Measurements from ENCODE around the gene IGSF8. TPM values are rescaled to one million over a fixed set of nuclear protein-coding genes. Genes with fewer than 3 reads are reported as not detected.
A peak's percentile ranks its signal among the peaks of the same experiment; 100 is the strongest.

Gene IGSF8
- total RNA-seq, 1 donor from 2014 or later = 24.0 TPM

GRCh38 chr1:160096274-160097116, 1.9 kb downstream of the IGSF8 start:
- H3K27ac Mint-ChIP-seq (ENCODE audit: unreplicated experiment) = no peak overlapping the region
- H3K4me1 Mint-ChIP-seq (ENCODE audit: unreplicated experiment) = peaks cover 21% of the 10 kb centered on the region
- no peaks in the 10 kb centered on the region for H3K9me3 Mint-ChIP-seq (ENCODE audit: unreplicated experiment)
- H3K36me3 Mint-ChIP-seq (ENCODE audit: unreplicated experiment) = no peaks in the 10 kb centered on the region
- peak overlapping the region; percentile 10 for H3K4me3 Mint-ChIP-seq (ENCODE audit: unreplicated experiment)
- DNase-seq (ENCODE audit: extremely low spot score, unreplicated experiment) = no peak
- H3K27me3 Mint-ChIP-seq (ENCODE audit: unreplicated experiment) = no peaks in the 10 kb centered on the region
- TF ChIP-seq CTCF (IDR thresholded peaks at IDR 0.05) = no peak

- no peak overlapping the region for H3K27ac Mint-ChIP-seq (ENCODE audit: unreplicated experiment)
- no peak overlapping the region for H3K4me3 Mint-ChIP-seq (ENCODE audit: unreplicated experiment)
- TF ChIP-seq CTCF (IDR thresholded peaks at IDR 0.05) = no peak
Observed at GRCh38 chr1:160095382-160096105, 2.9 kb downstream of the IGSF8 start.

GRCh38 chr1:160094806-160095205, 3.6 kb downstream of the IGSF8 start:
- no peak for TF ChIP-seq CTCF (IDR thresholded peaks at IDR 0.05)
- Mint-ChIP-seq H3K36me3 (ENCODE audit: unreplicated experiment) (no peaks in the 10 kb centered on the region), H3K9me3 (ENCODE audit: unreplicated experiment) (no peaks in the 10 kb centered on the region), H3K4me3 (ENCODE audit: unreplicated experiment) (no peak overlapping the region), H3K27me3 (ENCODE audit: unreplicated experiment) (no peaks in the 10 kb centered on the region), H3K4me1 (ENCODE audit: unreplicated experiment) (peaks cover 18% of the 10 kb centered on the region), H3K27ac (ENCODE audit: unreplicated experiment) (no peak overlapping the region)
- no peak for DNase-seq (ENCODE audit: extremely low spot score, unreplicated experiment)

More at GRCh38 chr1:160095382-160096105, 2.9 kb downstream of the IGSF8 start:
- Mint-ChIP-seq H3K27me3 (ENCODE audit: unreplicated experiment) (no peaks in the 10 kb centered on the region), H3K36me3 (ENCODE audit: unreplicated experiment) (no peaks in the 10 kb centered on the region), H3K4me1 (ENCODE audit: unreplicated experiment) (peaks cover 18% of the 10 kb centered on the region), H3K9me3 (ENCODE audit: unreplicated experiment) (no peaks in the 10 kb centered on the region)
- no peak for DNase-seq (ENCODE audit: extremely low spot score, unreplicated experiment)

- H3K4me3 Mint-ChIP-seq (ENCODE audit: unreplicated experiment) = no peak overlapping the region
Observed at GRCh38 chr1:160094291-160094625, 4.2 kb downstream of the IGSF8 start.

More at GRCh38 chr1:160094291-160094625, 4.2 kb downstream of the IGSF8 start:
- Mint-ChIP-seq H3K4me1 (ENCODE audit: unreplicated experiment) (peaks cover 18% of the 10 kb centered on the region), H3K27ac (ENCODE audit: unreplicated experiment) (no peak overlapping the region), H3K9me3 (ENCODE audit: unreplicated experiment) (no peaks in the 10 kb centered on the region), H3K36me3 (ENCODE audit: unreplicated experiment) (no peaks in the 10 kb centered on the region), H3K27me3 (ENCODE audit: unreplicated experiment) (no peaks in the 10 kb centered on the region)
- TF ChIP-seq CTCF (IDR thresholded peaks at IDR 0.05) = no peak
- DNase-seq (ENCODE audit: extremely low spot score, unreplicated experiment) = no peak
